VCaP (cell line): ENCODE results near the gene FTO.

Experiments used
- H3K27ac ChIP-seq: fragments of 450-650 bp; 2 replicates; pipeline ENCODE4 v1.5.1; 2017
- CTCF ChIP-seq: fragments of 450-650 bp; conservative IDR thresholded peaks from 2 replicates; pipeline ENCODE4 v1.5.1; 2017; ENCODE audit warnings: mild to moderate bottlenecking, moderate library complexity

The FTO gene

GRCh38 chr16:54200161-54200534, 496.2 kb downstream of the FTO start:
- no peak for TF ChIP-seq CTCF
- no peak overlapping the region for H3K27ac ChIP-seq

DNA sequence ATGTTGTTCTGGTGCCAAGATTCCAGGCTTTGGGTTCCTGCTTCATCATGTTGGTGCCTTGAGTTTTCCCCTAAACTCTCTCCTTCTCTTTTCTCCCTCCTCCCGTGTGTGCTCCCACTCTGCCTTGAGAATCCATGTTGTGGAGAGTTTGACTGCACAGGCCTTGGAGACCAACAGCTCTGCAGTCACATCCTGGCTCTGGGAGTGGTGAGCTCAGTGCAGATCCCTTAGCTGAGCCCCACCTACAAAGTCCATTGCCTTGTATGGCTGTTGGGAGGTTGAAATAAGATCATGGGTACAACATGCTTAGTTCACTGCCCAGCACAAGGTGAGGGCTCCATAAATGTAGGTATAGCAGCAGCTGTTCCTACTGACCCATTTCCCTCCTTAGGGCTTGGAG, 496.8 kb downstream of the FTO start:
- no peak overlapping the region for H3K27ac ChIP-seq
- no peak for TF ChIP-seq CTCF

DNA sequence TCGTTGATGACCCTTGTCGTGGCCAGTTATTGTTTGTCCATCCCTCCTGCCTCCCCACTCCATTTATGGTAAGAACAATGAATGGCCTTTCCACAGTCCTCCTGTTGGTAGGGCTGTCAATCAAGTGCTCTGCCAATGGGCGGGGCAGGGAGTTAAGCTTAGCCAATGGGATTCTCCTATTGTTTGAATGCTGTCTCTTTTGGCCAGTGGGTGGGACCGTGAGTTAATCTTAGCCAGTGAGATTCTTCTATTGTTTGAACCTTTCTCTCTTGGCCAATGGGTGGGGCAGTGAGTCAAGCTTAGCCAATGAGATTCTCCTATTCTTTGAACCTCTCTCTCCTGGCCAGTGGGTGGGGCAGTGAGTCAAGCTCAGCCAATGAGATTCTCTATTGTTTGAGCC, 497.2 kb downstream of the FTO start:
- no peak for TF ChIP-seq CTCF
- no peak overlapping the region for H3K27ac ChIP-seq
